Stimulated activated CD8-positive, alpha-beta memory T cell treated with anti-CD3 and anti-CD28 coated beads, Interleukin-4, amount 100 ng/mL, for 24 hours (primary cell): Measurements from ENCODE around the gene ARL8A.

ENCODE experiments used
- DNase-seq: peaks from one replicate; pipeline ENCODE4 v3.0.0-alpha.2; 2020; ENCODE audit warnings: low read depth

The ARL8A gene

GRCh38 chr1:202135221-202135721, 9.3 kb downstream of the ARL8A start:
- no peak for DNase-seq

GRCh38 chr1:202134645-202135172, 9.8 kb downstream of the ARL8A start:
- DNase-seq: no peak

- DNase-seq: no peak
Measured at GRCh38 chr1:202133989-202134388, 10.5 kb downstream of the ARL8A start.

- DNase-seq: no peak
Measured at GRCh38 chr1:202133496-202133895, 11.0 kb downstream of the ARL8A start.

GRCh38 chr1:202133001-202133400, 11.5 kb downstream of the ARL8A start:
- no peak for DNase-seq

DNA sequence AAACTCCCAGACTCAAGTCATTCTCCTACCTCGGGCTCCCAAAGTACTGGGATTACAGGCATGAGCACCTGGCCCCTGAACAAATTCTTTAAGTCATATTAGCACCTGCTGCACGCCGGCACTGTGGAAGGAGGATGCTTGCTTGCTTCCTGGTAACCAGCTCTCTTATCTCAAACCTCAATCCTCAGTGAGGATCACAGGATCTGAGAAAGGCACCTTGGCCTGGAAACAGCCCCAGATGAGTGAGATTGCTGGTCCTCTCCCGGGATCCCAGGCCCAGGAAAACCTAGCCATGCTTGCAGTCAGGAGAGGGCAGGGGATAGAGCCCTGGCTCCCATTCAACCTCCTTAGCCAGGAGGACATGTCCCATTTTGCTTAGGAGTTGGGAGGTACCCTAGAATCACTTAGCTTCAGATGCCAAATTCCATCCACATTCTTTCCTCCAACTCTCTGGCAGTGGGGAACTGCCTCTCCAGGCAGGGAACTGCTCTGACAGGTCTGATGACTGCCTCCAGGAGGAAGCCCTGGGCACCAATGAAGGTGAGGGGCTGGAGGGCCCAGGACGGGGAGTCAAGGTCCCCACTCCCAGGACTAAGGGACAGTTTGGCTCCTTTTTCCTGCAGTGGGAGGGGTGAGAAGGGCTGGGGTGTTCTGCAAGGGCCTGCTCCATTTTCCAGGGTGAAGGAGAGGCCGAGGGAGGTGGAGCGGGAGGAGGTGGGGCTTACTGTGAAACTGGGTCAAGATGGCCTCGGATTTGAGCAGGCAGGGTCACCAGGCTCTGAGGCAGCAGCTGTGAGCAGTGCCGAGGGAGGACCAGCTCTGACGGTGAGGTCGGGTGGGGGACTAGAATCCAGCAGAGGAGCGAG, 12.3 kb downstream of the ARL8A start:
- no peak for DNase-seq

GRCh38 chr1:202130816-202131522, 13.6 kb downstream of the ARL8A start:
- no peak for DNase-seq

- no peak for DNase-seq
Measured at GRCh38 chr1:202130297-202130721, 14.2 kb downstream of the ARL8A start.

GRCh38 chr1:202129453-202130296, 14.9 kb downstream of the ARL8A start:
- DNase-seq: no peak

GRCh38 chr1:202127836-202128622, 16.5 kb downstream of the ARL8A start:
- DNase-seq: no peak

DNA sequence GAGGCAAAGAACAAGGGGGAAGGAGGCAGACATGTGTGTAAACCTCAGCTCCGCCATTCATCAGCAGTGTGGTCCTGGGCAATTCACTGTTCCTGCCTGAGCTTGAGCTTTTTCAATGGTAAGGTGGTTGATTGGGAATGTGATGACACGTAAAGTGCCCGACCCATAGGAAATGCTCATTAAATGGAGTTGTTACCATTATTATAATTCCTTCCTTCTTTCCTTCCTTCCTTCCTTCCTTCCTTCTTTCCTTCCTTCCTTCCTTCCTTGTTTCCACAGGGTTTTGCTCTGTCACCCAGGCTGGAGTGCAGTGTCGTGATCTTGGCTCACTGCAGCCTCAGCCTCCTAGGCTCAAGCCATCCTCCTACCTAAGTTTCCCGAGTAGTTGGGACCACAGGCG, 17.5 kb downstream of the ARL8A start:
- DNase-seq: no peak

DNA sequence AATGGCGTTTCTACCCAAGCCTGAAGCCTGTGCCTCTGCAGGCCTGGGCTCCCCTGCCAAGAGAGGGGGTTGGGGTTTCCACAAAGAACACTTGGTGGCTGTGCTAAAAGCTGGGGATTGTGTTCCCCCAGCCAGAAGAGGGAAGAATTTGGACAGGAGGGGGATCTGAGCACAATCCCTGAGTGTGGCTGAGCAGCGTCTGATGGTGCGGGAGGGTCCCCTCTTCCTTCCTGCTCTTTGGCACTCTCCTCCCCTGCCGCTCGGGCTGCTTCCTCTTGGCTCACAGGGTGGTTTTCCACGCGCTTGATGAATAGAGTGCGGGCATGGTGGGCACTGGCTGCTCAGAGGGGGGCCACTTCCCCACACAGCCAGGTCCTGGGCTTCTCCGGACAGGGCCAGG, 18.1 kb downstream of the ARL8A start:
- no peak for DNase-seq

DNA sequence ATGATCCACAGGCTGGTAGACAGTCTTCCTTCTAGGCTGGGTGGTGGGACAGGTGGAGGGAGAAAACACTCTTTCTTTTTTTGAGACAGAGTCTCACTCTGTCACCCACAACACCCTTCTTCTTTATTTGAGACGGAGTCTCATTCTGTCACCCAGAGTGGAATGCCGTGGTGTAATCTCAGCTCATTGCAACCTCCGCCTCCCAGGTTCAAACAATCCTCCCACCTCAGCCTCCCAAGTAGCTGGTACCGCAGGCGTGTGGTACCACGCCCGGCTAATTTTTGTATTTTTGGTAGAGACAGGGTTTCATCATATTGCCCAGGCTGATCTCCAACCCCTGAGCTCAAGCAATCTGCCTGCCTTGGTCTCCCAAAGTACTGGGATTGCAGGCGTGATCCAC, 18.9 kb downstream of the ARL8A start:
- no peak for DNase-seq

- no peak for DNase-seq
Measured at GRCh38 chr1:202124142-202124541, 20.4 kb downstream of the ARL8A start.

DNA sequence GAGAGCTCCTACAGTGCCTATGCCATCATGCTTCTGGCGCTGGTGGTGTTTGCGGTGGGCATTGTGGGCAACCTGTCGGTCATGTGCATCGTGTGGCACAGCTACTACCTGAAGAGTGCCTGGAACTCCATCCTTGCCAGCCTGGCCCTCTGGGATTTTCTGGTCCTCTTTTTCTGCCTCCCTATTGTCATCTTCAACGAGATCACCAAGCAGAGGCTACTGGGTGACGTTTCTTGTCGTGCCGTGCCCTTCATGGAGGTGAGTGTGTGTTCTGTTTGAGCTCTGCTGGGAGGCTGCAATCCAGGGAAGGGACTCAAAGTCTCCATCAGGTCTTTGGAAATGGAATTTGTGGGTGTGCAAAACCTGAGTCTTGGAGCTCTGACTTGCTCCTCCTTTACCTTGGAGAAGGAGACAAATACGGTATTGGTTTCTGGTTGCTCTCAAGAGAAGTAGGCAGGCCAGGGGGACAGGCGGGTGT, 21.2 kb downstream of the ARL8A start:
- DNase-seq: no peak

DNA sequence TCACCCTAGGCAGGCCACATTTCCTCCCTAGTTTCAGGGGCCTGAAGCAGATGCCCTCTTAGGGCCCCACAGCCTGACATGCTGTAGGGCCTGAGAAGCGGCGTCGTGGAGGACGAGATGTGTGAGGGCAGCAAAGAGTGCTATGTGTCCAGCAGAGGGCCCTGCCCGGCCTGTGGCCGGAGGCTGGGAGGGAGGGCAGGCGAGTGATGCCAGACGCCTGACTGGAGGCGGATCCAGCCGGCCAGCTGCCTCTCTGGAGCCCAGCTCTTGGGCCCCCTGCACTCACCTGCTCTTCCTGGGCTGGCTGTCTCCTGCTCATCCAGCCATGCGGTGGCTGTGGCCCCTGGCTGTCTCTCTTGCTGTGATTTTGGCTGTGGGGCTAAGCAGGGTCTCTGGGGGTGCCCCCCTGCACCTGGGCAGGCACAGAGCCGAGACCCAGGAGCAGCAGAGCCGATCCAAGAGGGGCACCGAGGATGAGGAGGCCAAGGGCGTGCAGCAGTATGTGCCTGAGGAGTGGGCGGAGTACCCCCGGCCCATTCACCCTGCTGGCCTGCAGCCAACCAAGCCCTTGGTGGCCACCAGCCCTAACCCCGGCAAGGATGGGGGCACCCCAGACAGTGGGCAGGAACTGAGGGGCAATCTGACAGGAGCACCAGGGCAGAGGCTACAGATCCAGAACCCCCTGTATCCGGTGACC, 21.8 kb downstream of the ARL8A start, which contains the start of gene GPR37L1:
TSS of gene GPR37L1 (plus strand) at position 279 of the 697 bp plus-strand sequence. CDS start at position 326, 47 bp downstream.
- DNase-seq: no peak

GRCh38 chr1:202121006-202121405, 23.5 kb downstream of the ARL8A start:
- DNase-seq: no peak

DNA sequence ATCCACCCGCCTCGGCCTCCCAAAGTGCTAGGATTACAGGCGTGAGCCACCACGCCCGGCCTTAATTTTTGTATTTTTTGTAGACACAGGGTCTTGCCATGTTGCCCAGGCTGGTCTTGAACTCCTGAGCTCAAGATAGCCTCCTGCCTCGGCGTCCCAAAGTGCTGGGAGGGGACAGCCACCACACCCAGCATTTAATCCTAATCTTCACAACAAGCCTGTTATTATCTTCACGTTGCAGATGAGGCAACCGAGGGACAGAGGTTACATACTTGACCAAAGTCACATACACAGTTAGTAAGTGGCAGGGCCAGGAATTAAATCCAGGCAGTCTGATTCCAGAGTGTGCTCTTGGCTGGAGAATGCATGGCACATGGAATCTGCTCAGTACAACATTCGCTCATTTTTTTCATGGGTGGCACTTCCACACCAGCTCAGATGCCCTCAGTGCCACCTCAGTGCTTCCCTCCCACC, 26.6 kb downstream of the ARL8A start:
- no peak for DNase-seq

DNA sequence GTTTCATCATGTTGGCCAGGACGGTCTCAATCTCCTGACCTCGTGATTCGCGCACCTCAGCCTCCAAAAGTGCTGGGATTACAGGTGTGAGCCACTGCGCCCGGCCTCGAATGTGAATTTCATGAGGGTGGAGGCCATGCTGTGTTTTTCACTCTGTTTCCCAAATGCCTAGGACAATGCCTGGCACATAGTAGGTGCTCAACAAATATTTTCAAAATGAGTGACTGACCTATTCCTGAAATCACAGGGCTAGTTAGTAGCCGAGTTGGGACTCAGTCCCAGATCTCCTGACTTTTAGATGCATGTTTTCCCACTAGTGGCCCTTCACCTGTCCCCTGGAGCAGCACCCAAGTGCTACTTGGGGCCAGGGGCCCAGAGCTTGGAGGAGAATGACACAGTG, 28.2 kb downstream of the ARL8A start:
- no peak for DNase-seq

GRCh38 chr1:202113690-202114300, 30.7 kb downstream of the ARL8A start:
- no peak for DNase-seq
